Right lobe of liver (tissue), 6 donors: ENCODE data around the gene POLR2I. TPM values are rescaled to one million over a fixed set of nuclear protein-coding genes. Genes with fewer than 3 reads are reported as not detected.
"Not testable (repeated sequence)": the region's sequence is repeated elsewhere in the genome, so short reads cannot be mapped to it uniquely, and the experiment has no call there.

Source experiments
- ATAC-seq, 4 donors: fragments of 200-7000 bp; cut with Tn5 transposase; one replicate each; pipeline ENCODE4 v1.9.1; 2020; ENCODE audit warnings: mild to moderate bottlenecking in 4 of 4, moderate library complexity in 4 of 4
- DNase-seq, 3 donors: peaks; one replicate each; pipeline ENCODE4 v3.0.0-alpha.2; 2020
- H3K27ac ChIP-seq, 3 donors: fragments of 200-600 bp; one replicate each; pipeline ENCODE4 v1.8.0; 2022
- H3K27me3 ChIP-seq, 2 donors: fragments of 200-600 bp; one replicate each; pipeline ENCODE4 v1.8.0; 2022
- H3K36me3 ChIP-seq, 4 donors: fragments of 200-600 bp; sonication (generic) in 1 of 4; one replicate each; pipeline versions ENCODE4 v1.5.1 to v1.8.0; 2017 to 2022; ENCODE audit warnings: control low read depth in 1 of 4
- H3K4me1 ChIP-seq, 4 donors: fragments of 200-600 bp; sonication (generic) in 1 of 4; one replicate each; pipeline versions ENCODE4 v1.5.1 to v1.8.0; 2017 to 2022; ENCODE audit warnings: control low read depth in 1 of 4
- H3K4me3 ChIP-seq, 3 donors: fragments of 200-600 bp; one replicate each; pipeline ENCODE4 v1.8.0; 2022
- H3K9me3 ChIP-seq, 4 donors: fragments of 200-600 bp; sonication (generic) in 1 of 4; one replicate each; pipeline versions ENCODE4 v1.5.1 to v1.8.0; 2017 to 2022; ENCODE audit warnings: control low read depth in 1 of 4
- POLR2A ChIP-seq: fragments of 450-650 bp; IDR thresholded peaks from one replicate; pipeline ENCODE4 v1.6.1; 2017; ENCODE audit warnings: antibody characterized with exemption, mild to moderate bottlenecking
- WGBS: methylation state at CpG from one replicate; pipeline ENCODE4 v1.1.6; 2018; ENCODE audit warnings: low coverage, low lambda C conversion rate; ENCODE audit not compliant: insufficient coverage; ENCODE audit errors: missing lambda C conversion rate; 5-methylcytosine and 5-hydroxymethylcytosine counted together
- intact Hi-C, 2 donors: fragments of 100-400 bp; cut with DNase I; formaldehyde crosslinking; loops; one replicate each; pipeline versions ENCODE4 v1.11.2 to v1.14.1; 2022
- total RNA-seq, 6 experiments: library from RNA; depleted of rRNA in 2 of 6; stranded (reverse); fragments of >200 nt in 2 of 6; fragmentation: NEBNext Ultra II Directional in 3 of 6; extraction: Animal tissue kit (Norgen Biotek cat#: 25700) in 3 of 6; gene quantifications; one replicate each; pipeline versions ENCODE4 v1.1.0 to v1.2.4, GENCODE V29; 2016 to 2023
- TF ChIP-seq, protein P1 (sequence below), 4 donors: fragments of 200-600 bp in 3 of 4; fragments of 450-650 bp in 1 of 4; IDR thresholded peaks; one replicate each; pipeline versions ENCODE4 v1.5.1 to v1.8.0; 2016 to 2022; ENCODE audit warnings: antibody characterized with exemption in 4 of 4, mild to moderate bottlenecking in 2 of 4
- donor health status: DM: no; HTN: yes; CAD: no.
- donor health status: DM: no; HTN: no; CAD: no.
- donor health status: DM: no; HTN: no; CAD: no.
- donor health status: DM: no; HTN: yes; CAD: no.
- donor health status: DM: no; HTN: yes; CAD: no.

The POLR2I gene
- total RNA-seq, 6 experiments from 2014 or later, result 27.3 to 34.4 (median 29.9) TPM

DNA sequence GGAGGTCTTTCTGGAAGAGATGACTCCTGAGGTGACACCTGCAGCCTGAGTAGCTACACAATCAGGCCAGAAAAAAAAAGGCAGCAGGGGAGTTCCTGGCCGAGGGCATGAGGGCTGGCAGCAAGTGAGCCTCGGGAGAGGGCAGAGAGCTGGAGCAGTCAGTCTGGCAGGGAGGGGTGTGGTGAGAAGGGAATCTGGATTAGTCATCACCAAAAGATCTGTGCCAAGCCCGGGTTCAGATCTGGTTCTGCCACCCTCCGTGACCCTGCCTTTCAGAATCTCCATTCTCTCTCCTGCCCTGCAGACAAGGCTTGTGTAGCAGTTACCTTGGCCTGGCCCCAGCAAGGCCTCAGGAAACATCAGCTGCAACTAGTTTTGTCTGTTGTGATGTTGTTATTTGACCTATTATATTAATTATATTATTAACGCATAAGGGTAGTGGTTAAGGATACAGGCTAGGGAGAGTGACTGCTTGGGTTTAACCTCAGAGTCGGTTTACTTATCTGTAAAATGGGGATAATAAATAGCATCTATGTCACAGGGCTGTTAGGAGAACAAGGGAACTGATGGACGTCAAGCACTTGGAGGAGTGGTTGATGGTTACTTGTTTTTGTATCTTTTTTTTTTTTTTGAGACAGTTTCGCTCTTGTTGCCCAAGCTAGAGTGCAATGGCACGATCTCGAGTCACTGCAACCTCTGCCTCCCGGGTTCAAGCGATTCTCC lies 22.4 kb upstream of the POLR2I start:
- ATAC-seq, result peak; percentile 2 to 64 (median 48)
- Histone ChIP-seq H3K4me3 (peak overlapping the region in 1 of 3 donors; percentile 7), H3K4me1 (peaks cover 0 to 23% (median 1%) of the 10 kb centered on the region in 4 donors), H3K9me3 (no peaks in the 10 kb centered on the region), H3K27ac (peak overlapping the region in 2 of 3 donors; percentile 45 to 49), H3K36me3 (no peaks in the 10 kb centered on the region), H3K27me3 (no peaks in the 10 kb centered on the region)
- peak; percentile 79 to 85 (median 80) for DNase-seq
- 63% methylated on average over 11 of the region's 12 CpGs for WGBS
- TF ChIP-seq POLR2A, result no peak
- TF ChIP-seq, protein P1, sequence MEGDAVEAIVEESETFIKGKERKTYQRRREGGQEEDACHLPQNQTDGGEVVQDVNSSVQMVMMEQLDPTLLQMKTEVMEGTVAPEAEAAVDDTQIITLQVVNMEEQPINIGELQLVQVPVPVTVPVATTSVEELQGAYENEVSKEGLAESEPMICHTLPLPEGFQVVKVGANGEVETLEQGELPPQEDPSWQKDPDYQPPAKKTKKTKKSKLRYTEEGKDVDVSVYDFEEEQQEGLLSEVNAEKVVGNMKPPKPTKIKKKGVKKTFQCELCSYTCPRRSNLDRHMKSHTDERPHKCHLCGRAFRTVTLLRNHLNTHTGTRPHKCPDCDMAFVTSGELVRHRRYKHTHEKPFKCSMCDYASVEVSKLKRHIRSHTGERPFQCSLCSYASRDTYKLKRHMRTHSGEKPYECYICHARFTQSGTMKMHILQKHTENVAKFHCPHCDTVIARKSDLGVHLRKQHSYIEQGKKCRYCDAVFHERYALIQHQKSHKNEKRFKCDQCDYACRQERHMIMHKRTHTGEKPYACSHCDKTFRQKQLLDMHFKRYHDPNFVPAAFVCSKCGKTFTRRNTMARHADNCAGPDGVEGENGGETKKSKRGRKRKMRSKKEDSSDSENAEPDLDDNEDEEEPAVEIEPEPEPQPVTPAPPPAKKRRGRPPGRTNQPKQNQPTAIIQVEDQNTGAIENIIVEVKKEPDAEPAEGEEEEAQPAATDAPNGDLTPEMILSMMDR (IDR thresholded peaks at IDR 0.05), result no peak
- intact Hi-C loops, result no loop called here

DNA sequence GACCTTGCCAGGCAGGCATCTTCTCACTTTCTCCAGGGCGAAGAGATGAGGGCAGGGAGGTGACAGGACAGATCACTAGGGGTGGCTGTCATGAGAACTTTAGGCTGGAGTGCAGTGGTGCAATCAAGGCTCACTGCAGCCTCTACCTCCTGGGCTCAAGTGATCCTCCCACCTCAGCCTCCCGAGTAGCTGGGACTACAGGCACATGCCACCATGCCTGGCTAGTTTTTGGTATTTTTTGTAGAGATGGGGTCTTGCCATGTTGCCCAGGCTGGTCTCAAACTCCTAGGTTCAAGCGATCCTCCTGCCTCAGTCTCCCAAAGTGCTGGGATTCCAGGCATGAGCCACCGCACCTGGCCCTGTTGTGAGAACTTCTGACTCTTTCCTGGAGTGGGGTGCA lies 20.2 kb upstream of the POLR2I start:
- H3K4me3 ChIP-seq, ATAC-seq, H3K9me3 ChIP-seq, H3K27ac ChIP-seq, H3K36me3 ChIP-seq, intact Hi-C loops, H3K27me3 ChIP-seq: not testable (repeated sequence)
- peak in 1 of 3 donors; percentile 5 for DNase-seq
- WGBS, result no CpG with 5 or more reads among the region's 4 CpGs
- peaks cover 0 to 17% (median 1%) of the 10 kb centered on the region in 4 donors for H3K4me1 ChIP-seq

DNA sequence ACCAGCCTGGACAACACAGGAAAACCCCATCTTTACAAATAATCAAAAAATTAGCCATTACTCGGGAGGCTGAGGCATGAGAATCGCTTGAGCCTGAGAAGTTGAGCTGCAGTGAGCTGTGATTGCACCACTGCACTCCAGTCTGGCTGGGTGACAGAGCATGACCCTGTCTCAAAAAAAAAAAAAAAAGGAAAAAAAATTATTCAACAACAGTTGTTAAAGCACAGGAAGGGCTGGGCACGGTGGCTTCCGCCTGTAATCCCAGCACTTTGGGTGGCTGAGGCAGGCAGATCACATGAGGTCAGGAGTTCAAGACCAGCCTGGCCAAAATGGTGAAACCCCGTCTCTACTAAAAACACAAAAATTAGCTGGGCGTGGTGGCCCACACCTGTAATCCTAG lies 16.5 kb upstream of the POLR2I start:
- DNase-seq, H3K36me3 ChIP-seq, H3K27ac ChIP-seq, H3K4me3 ChIP-seq, ATAC-seq, intact Hi-C loops, H3K9me3 ChIP-seq, H3K27me3 ChIP-seq: not testable (repeated sequence)
- H3K4me1 ChIP-seq, result peaks cover 0 to 11% (median 0%) of the 10 kb centered on the region in 4 donors
- 62% methylated on average over 5 of the region's 6 CpGs for WGBS

DNA sequence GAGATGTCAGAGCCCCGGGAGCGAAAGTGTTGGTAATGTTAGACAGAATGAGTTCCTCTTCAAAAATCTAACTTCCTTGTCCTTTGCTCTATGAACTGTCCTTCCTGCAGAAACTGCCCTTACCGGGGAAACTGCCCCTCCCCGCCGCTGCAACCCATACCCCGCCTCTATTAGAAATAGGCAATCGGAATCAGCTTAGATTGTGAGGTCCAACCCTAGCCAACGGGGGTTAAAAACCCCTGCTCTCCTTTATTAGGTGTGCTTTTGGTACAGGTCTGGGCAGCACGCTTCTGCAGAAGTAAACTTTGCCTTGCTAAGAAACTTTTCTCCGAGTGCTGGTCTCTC lies 13.7 kb upstream of the POLR2I start:
- Histone ChIP-seq H3K27me3 (no peaks in the 10 kb centered on the region), H3K4me3 (peak overlapping the region; percentile 62 to 63 (median 62)), H3K27ac (peak overlapping the region; percentile 73 to 89 (median 84)), H3K36me3 (peaks cover 0 to 10% (median 2%) of the 10 kb centered on the region in 4 donors), H3K4me1 (peaks cover 0 to 11% (median 0%) of the 10 kb centered on the region in 4 donors), H3K9me3 (no peaks in the 10 kb centered on the region)
- DNase-seq (peak; percentile 55 to 71 (median 67)), ATAC-seq (peak; percentile 53 to 60 (median 56))
- 7% methylated on average over 10 of the region's 10 CpGs for WGBS
- TF ChIP-seq, protein P1 (IDR thresholded peaks at IDR 0.05), result no peak
- TF ChIP-seq POLR2A, result peak; percentile 40
- intact Hi-C loops, result loop anchor here in 1 of 2 donors (5.0 kb wide), 1 partner anchor 44 kb away; no protein-coding TSS in a partner anchor

DNA sequence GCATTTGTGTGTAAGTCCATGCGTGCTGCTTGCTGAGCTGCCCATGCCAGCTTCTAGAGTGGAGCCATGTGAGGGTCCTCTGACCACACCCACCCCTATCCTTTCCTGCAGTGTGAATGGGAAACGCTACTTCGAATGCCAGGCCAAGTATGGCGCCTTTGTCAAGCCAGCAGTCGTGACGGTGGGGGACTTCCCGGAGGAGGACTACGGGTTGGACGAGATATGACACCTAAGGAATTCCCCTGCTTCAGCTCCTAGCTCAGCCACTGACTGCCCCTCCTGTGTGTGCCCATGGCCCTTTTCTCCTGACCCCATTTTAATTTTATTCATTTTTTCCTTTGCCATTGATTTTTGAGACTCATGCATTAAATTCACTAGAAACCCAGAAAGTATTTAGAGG lies 10.9 kb upstream of the POLR2I start:
- Histone ChIP-seq H3K9me3 (no peaks in the 10 kb centered on the region), H3K27ac (no peak overlapping the region), H3K27me3 (no peaks in the 10 kb centered on the region), H3K36me3 (peaks cover 0 to 13% (median 2%) of the 10 kb centered on the region in 4 donors), H3K4me3 (no peak overlapping the region), H3K4me1 (peaks cover 0 to 11% (median 0%) of the 10 kb centered on the region in 4 donors)
- no peak for DNase-seq
- ATAC-seq, result no peak
- intact Hi-C loops, result loop anchor here in 1 of 2 donors (5.0 kb wide), 1 partner anchor 47 kb away; no protein-coding TSS in a partner anchor
- no peak for TF ChIP-seq POLR2A
- TF ChIP-seq, protein P1 (IDR thresholded peaks at IDR 0.05), result no peak
- WGBS, result 63% methylated on average over 4 of the region's 9 CpGs
